ENCODE measurements around the gene GCLC.

- TF ChIP-seq POLR2AphosphoS5 (IDR thresholded peaks at IDR 0.05; ENCODE audit: low read depth, low read length) (no peak), SPI1 (IDR thresholded peaks at IDR 0.05; ENCODE audit: low read depth, low read length) (no peak), POLR2A (IDR thresholded peaks at IDR 0.05; ENCODE audit: low read depth, low read length) (no peak), POU2F2 (IDR thresholded peaks at IDR 0.05; ENCODE audit: low read depth, low read length) (no peak)
Observed at GRCh38 chr6:53513519-53513966, 31.4 kb downstream of the GCLC start.

All from GM12891 (cell line).